Trophoblast cell (in vitro differentiated cells and primary cell): Measurements from ENCODE around the gene ADAM8. TPM values are rescaled to one million over a fixed set of nuclear protein-coding genes. Genes with fewer than 3 reads are reported as not detected.

ENCODE experiments used
- DNase-seq, 2 donors: peaks; one replicate each; pipeline ENCODE4 v3.0.0-alpha.2; 2016
- H2AFZ ChIP-seq: 2 replicates; pipeline ENCODE4 v1.6.1; 2013; ENCODE audit warnings: low read length, moderate library complexity, mild to moderate bottlenecking; ENCODE audit not compliant: insufficient read depth, poor library complexity
- H2AK5ac ChIP-seq: 2 replicates; pipeline ENCODE4 v1.6.1; 2013; ENCODE audit warnings: mild to moderate bottlenecking, low read length
- H2BK120ac ChIP-seq: 2 replicates; pipeline ENCODE4 v1.6.1; 2013; ENCODE audit warnings: low read length, mild to moderate bottlenecking, moderate library complexity; ENCODE audit not compliant: insufficient read depth, poor library complexity
- H2BK12ac ChIP-seq: 2 replicates; pipeline ENCODE4 v1.6.1; 2013; ENCODE audit warnings: mild to moderate bottlenecking, low read length, moderate library complexity
- H2BK5ac ChIP-seq: 2 replicates; pipeline ENCODE4 v1.6.1; 2013; ENCODE audit warnings: low read length, low read depth, moderate library complexity, mild to moderate bottlenecking; ENCODE audit not compliant: poor library complexity
- H3K14ac ChIP-seq: 2 replicates; pipeline ENCODE4 v1.6.1; 2013; ENCODE audit warnings: mild to moderate bottlenecking, low read length
- H3K18ac ChIP-seq: 2 replicates; pipeline ENCODE4 v1.6.1; 2013; ENCODE audit warnings: mild to moderate bottlenecking, low read length
- H3K23ac ChIP-seq: 2 replicates; pipeline ENCODE4 v1.6.1; 2013; ENCODE audit warnings: low read length
- H3K27ac ChIP-seq: 2 replicates; pipeline ENCODE4 v1.5.1; 2013; ENCODE audit warnings: low read depth, mild to moderate bottlenecking, inconsistent platforms, low read length, moderate library complexity
- H3K27me3 ChIP-seq: 2 replicates; pipeline ENCODE4 v1.6.1; 2013; ENCODE audit warnings: inconsistent platforms, mild to moderate bottlenecking, low read length, moderate library complexity; ENCODE audit not compliant: insufficient read depth
- H3K36me3 ChIP-seq, 2 experiments: 1 replicate in 1 of 2; 2 replicates in 1 of 2; pipeline ENCODE4 v1.6.1; 2013; ENCODE audit warnings: low read length in 2 of 2, mild to moderate bottlenecking in 2 of 2, moderate library complexity in 1 of 2; ENCODE audit not compliant: insufficient read depth in 2 of 2, control insufficient read depth in 1 of 2
- H3K4ac ChIP-seq: 2 replicates; pipeline ENCODE4 v1.6.1; 2013; ENCODE audit warnings: low read depth, mild to moderate bottlenecking, low read length, moderate library complexity
- H3K4me1 ChIP-seq, 2 experiments: 1 replicate in 1 of 2; 2 replicates in 1 of 2; pipeline ENCODE4 v1.6.1; 2013; ENCODE audit warnings: low read length in 2 of 2, mild to moderate bottlenecking in 2 of 2, moderate library complexity in 1 of 2; ENCODE audit not compliant: insufficient read depth in 2 of 2, control insufficient read depth in 1 of 2
- H3K4me2 ChIP-seq: 2 replicates; pipeline ENCODE4 v1.6.1; 2013; ENCODE audit warnings: inconsistent platforms, mild to moderate bottlenecking, low read length, moderate library complexity
- H3K4me3 ChIP-seq: 2 replicates; pipeline ENCODE4 v1.5.1; 2013; ENCODE audit warnings: mild to moderate bottlenecking, low read depth, low read length, inconsistent platforms
- H3K79me1 ChIP-seq: one replicate; pipeline ENCODE4 v1.6.1; 2013; ENCODE audit warnings: low read length
- H3K79me2 ChIP-seq: 2 replicates; pipeline ENCODE4 v1.6.1; 2013; ENCODE audit warnings: low read length, mild to moderate bottlenecking; ENCODE audit not compliant: control insufficient read depth, insufficient read depth, poor library complexity
- H3K9ac ChIP-seq: 2 replicates; pipeline ENCODE4 v1.6.1; 2013; ENCODE audit warnings: mild to moderate bottlenecking, low read length
- H3K9me3 ChIP-seq: 2 replicates; pipeline ENCODE4 v1.6.1; 2013; ENCODE audit warnings: low read depth, mild to moderate bottlenecking, control low read depth, inconsistent platforms, low read length; ENCODE audit not compliant: insufficient read depth
- H4K12ac ChIP-seq: 2 replicates; pipeline ENCODE4 v1.6.1; 2013; ENCODE audit warnings: low read depth, mild to moderate bottlenecking, low read length, moderate library complexity
- H4K8ac ChIP-seq: 2 replicates; pipeline ENCODE4 v1.6.1; 2013; ENCODE audit warnings: low read depth, mild to moderate bottlenecking, low read length, moderate library complexity
- H4K91ac ChIP-seq: one replicate; pipeline ENCODE4 v1.6.1; 2013; ENCODE audit warnings: low read depth, mild to moderate bottlenecking, low read length, moderate library complexity
- WGBS: extraction: QIAGEN DNeasy Blood & Tissue Kit; methylation state at CpG from one replicate; pipeline ENCODE4 v1.1.7; 2013; ENCODE audit warnings: missing lambda C conversion rate; ENCODE audit not compliant: insufficient read length, insufficient coverage; ENCODE audit errors: extremely low coverage; 5-methylcytosine and 5-hydroxymethylcytosine counted together
- polyA plus RNA-seq: library from polyadenylated mRNA; stranded (reverse); fragments of 200-250 nt; gene quantifications from 2 replicates; pipeline ENCODE4 v1.2.3, GENCODE V29; 2013

Gene ADAM8
- polyA plus RNA-seq = 16.9 and 18.0 TPM in 2 replicates

DNA sequence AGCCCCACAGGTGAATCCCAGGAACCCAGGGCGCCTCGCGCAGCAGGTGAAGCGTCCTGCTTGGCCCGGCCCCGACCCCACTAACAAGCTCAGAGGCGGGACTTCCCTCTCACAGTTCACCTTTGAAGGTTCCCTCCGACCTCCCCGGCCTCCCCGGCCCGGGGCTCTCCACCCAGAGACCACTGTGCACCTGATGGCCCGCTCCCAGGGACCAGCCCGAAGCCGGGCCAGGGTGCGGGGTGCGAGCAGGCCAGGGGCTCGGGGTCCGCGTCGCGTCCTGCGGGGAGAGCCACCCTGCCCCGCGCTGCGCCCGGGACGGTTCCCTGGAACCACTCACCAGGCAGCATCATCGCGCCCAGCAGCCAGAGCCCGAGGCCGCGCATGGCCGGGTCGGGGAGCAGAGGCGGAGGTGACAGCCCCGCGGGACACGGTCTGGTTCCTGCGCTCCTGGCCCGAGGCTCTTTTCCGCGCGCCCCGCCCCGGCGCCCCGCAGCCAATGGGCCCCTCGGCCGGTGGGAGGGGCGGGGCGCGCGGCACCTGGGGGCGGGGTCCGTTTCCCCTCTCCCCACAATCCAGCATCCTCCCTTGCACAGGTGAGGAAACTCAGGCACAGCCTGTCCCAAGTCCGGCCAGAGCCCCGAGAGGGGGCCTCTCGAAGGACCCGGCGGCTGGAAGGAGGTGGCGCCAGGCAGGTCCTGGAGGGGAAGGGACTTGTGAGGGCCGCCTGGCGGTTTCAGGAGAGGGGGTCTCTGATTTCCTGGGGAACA, at the start of gene ADAM8:
Gene ADAM8, minus strand, starts transcription at position 434 of the 767 bp plus-strand sequence. Its CDS starts 51 bp downstream, at position 383.
- Histone ChIP-seq H3K4me3 (no peak within 1 kb of the TSS), H2BK12ac (peak within 1 kb of the TSS; percentile 37), H3K23ac (no peak within 1 kb of the TSS), H3K9me3 (no peaks in the 10 kb centered on the region), H3K36me3 (peaks cover 19 to 20% of the 10 kb centered on the region in 2 experiments), H4K8ac (peak within 1 kb of the TSS; percentile 26), H3K14ac (peak within 1 kb of the TSS; percentile 59), H3K79me1 (peaks cover 21% of the 10 kb centered on the region), H3K27me3 (no peaks in the 10 kb centered on the region), H3K4me1 (peaks cover 35 to 41% of the 10 kb centered on the region in 2 experiments), H2AFZ (no peak within 1 kb of the TSS), H3K4me2 (peak within 1 kb of the TSS; percentile 55), H4K12ac (no peak within 1 kb of the TSS), H3K79me2 (peaks cover 3% of the 10 kb centered on the region), H3K9ac (no peak within 1 kb of the TSS), H3K27ac (peak within 1 kb of the TSS; percentile 77), H2AK5ac (peak within 1 kb of the TSS; percentile 73), H4K91ac (peak within 1 kb of the TSS; percentile 70), H2BK5ac (peak within 1 kb of the TSS; percentile 42), H2BK120ac (peak within 1 kb of the TSS; percentile 63), H3K18ac (peak within 1 kb of the TSS; percentile 62), H3K4ac (no peak within 1 kb of the TSS)
- no CpG with 5 or more reads among the region's 63 CpGs for WGBS
- DNase-seq = peak; percentile 61 to 69

DNA sequence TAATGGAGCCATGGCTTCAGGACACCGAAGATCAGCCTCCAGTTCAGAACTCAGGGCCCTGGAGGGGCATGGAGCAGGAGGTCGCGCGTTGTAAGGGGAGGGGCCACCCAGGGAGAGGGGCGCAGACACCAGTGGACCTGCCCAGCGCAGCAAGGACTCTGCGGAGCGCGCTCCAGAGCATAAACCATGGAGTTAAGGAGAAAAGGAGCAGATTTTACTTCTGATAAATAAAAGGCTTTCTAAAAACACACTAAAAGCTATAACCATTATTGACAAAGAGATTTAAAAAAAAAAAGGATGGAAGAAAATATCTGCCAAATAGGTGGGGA, 49.5 kb upstream of the ADAM8 start:
- Histone ChIP-seq H4K12ac (no peak overlapping the region), H2BK5ac (no peak overlapping the region), H3K79me2 (no peaks in the 10 kb centered on the region), H2AFZ (peak overlapping the region; percentile 10), H3K27me3 (peaks cover 21% of the 10 kb centered on the region), H2BK12ac (no peak overlapping the region), H3K18ac (no peak overlapping the region), H4K91ac (no peak overlapping the region), H3K27ac (no peak overlapping the region), H3K23ac (no peak overlapping the region), H3K4me1 (peaks cover 7 to 16% of the 10 kb centered on the region in 2 experiments), H2AK5ac (no peak overlapping the region), H4K8ac (no peak overlapping the region), H2BK120ac (no peak overlapping the region), H3K4me3 (no peak overlapping the region), H3K36me3 (no peaks in the 10 kb centered on the region), H3K9me3 (peaks cover 4% of the 10 kb centered on the region), H3K9ac (no peak overlapping the region), H3K79me1 (no peaks in the 10 kb centered on the region), H3K4ac (no peak overlapping the region), H3K14ac (no peak overlapping the region), H3K4me2 (peak overlapping the region; percentile 59)
- WGBS = no CpG with 5 or more reads among the region's 9 CpGs
- no peak for DNase-seq

GRCh38 chr10:133325440-133326222, 49.0 kb upstream of the ADAM8 start:
- Histone ChIP-seq H3K4ac (no peak overlapping the region), H4K8ac (no peak overlapping the region), H3K18ac (no peak overlapping the region), H2BK5ac (no peak overlapping the region), H2BK120ac (no peak overlapping the region), H3K4me3 (no peak overlapping the region), H2BK12ac (no peak overlapping the region), H3K36me3 (no peaks in the 10 kb centered on the region), H4K91ac (no peak overlapping the region), H3K4me1 (peaks cover 7 to 16% of the 10 kb centered on the region in 2 experiments), H4K12ac (no peak overlapping the region), H3K79me2 (no peaks in the 10 kb centered on the region), H3K27ac (no peak overlapping the region), H3K9me3 (peaks cover 5% of the 10 kb centered on the region), H3K23ac (no peak overlapping the region), H3K79me1 (no peaks in the 10 kb centered on the region), H3K27me3 (peaks cover 21% of the 10 kb centered on the region), H3K9ac (no peak overlapping the region), H2AFZ (peak overlapping the region; percentile 10), H3K14ac (no peak overlapping the region), H3K4me2 (peak overlapping the region; percentile 59), H2AK5ac (no peak overlapping the region)
- no CpG with 5 or more reads among the region's 91 CpGs for WGBS
- no peak for DNase-seq

DNA sequence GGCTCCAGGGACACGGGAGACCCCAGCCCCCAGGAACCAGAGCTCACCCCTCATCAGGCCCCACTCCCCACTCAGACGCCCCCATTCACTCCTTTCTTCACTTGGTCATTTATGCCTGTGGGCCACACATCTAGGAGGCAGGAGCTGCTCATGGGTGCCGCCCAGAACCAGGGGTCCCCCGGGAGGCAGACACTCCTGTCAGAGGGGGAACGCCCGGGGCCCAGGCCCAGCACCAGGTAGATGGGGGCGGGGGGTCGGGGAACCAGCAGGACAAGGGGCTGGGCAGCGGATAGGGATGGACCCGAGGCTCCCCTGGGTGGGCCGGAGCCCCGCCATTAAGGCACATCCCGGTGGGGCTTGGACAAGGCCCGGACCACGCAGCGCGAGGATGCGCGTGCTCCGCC, 48.2 kb upstream of the ADAM8 start:
- no peak overlapping the region for H3K23ac ChIP-seq
- H3K9me3 ChIP-seq = peaks cover 5% of the 10 kb centered on the region
- no peak overlapping the region for H3K4me2 ChIP-seq
- WGBS = no CpG with 5 or more reads among the region's 20 CpGs
- no peak overlapping the region for H2BK5ac ChIP-seq
- no peaks in the 10 kb centered on the region for H3K36me3 ChIP-seq
- H3K27me3 ChIP-seq = peaks cover 21% of the 10 kb centered on the region
- no peak overlapping the region for H4K12ac ChIP-seq
- no peak overlapping the region for H3K14ac ChIP-seq
- H3K4me1 ChIP-seq = peaks cover 7 to 16% of the 10 kb centered on the region in 2 experiments
- no peak overlapping the region for H2BK120ac ChIP-seq
- no peak overlapping the region for H2BK12ac ChIP-seq
- H3K18ac ChIP-seq = no peak overlapping the region
- no peak overlapping the region for H4K8ac ChIP-seq
- H3K79me1 ChIP-seq = no peaks in the 10 kb centered on the region
- no peak overlapping the region for H2AK5ac ChIP-seq
- H3K79me2 ChIP-seq = no peaks in the 10 kb centered on the region
- no peak overlapping the region for H2AFZ ChIP-seq
- no peak for DNase-seq
- H3K4ac ChIP-seq = no peak overlapping the region
- no peak overlapping the region for H3K9ac ChIP-seq
- no peak overlapping the region for H3K27ac ChIP-seq
- no peak overlapping the region for H3K4me3 ChIP-seq
- H4K91ac ChIP-seq = no peak overlapping the region
